ENCODE measurements around the gene MYDGF. TPM values are rescaled to one million over a fixed set of nuclear protein-coding genes. Genes with fewer than 3 reads are reported as not detected.
A peak's percentile ranks its signal among the peaks of the same experiment; 100 is the strongest.

MYDGF gene
- total and polyA plus RNA-seq, 9 of the 15 experiments (the other 6 are each of a cell fraction or from before 2014, with no cell fraction given), result 4.2 to 141 (median 82.1) TPM

DNA sequence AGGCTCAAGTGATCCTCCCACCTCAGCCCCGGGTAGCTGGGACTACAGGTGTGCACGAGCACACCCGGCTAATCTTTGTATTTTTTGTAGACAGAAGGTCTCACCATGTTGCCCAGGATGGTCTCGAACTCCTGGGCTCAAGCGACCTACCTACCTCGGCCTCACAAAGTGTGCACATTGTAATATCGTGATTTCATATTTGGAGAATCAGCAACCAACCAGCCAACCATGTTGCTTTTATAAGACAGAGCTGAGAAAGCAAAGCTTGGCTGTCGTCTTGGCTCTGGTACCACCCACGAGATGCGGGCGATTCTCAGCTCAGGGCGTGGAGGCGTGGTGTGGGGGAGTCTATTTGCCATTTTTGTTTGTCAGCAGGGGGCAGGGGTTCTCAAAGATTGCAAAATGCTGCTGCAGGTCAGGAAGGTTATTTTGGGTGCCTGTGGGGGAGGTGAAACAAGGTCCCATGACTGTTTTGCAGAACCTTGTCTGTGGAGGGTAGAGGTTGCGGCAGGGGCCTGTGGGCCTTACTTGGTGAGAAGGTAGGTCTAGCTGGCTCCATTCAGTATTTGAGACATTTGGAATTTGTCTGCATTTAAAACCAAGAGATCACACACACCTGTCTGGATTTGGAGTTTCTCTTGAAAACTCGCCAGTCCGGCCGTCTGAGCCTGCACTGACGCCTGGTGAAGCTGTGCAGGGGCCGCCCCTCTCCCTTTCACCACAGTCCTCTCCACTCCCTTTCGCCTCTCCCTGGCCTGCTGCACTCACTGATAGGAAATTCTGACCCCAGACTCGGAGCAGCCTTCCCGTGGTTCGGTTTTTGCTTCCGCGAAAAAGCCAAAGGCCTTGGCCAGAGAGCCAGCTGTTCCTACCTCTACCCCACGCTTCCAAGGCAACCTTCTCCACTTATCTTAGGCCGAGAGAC, 15.4 kb downstream of the MYDGF start (continued):
- TF ChIP-seq, protein P1, sequence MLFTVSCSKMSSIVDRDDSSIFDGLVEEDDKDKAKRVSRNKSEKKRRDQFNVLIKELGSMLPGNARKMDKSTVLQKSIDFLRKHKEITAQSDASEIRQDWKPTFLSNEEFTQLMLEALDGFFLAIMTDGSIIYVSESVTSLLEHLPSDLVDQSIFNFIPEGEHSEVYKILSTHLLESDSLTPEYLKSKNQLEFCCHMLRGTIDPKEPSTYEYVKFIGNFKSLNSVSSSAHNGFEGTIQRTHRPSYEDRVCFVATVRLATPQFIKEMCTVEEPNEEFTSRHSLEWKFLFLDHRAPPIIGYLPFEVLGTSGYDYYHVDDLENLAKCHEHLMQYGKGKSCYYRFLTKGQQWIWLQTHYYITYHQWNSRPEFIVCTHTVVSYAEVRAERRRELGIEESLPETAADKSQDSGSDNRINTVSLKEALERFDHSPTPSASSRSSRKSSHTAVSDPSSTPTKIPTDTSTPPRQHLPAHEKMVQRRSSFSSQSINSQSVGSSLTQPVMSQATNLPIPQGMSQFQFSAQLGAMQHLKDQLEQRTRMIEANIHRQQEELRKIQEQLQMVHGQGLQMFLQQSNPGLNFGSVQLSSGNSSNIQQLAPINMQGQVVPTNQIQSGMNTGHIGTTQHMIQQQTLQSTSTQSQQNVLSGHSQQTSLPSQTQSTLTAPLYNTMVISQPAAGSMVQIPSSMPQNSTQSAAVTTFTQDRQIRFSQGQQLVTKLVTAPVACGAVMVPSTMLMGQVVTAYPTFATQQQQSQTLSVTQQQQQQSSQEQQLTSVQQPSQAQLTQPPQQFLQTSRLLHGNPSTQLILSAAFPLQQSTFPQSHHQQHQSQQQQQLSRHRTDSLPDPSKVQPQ (CRISPR knock-in tag; IDR thresholded peaks at IDR 0.05; ENCODE audit: borderline replicate concordance), result no peak
- TF ChIP-seq PTBP1 (IDR thresholded peaks at IDR 0.05; ENCODE audit: low read depth, low read length) (no peak), EWSR1 (IDR thresholded peaks at IDR 0.05; ENCODE audit: borderline replicate concordance, low read depth, partially characterized antibody) (no peak), OTX1 (CRISPR knock-in tag; IDR thresholded peaks at IDR 0.05) (0 out of 2 replicates have a peak, but pooled peaks have one; percentile 33), PHF21A (IDR thresholded peaks at IDR 0.05; ENCODE audit: borderline replicate concordance, low read depth) (no peak), ZNF431 (CRISPR knock-in tag; IDR thresholded peaks at IDR 0.05) (no peak), JUND (IDR thresholded peaks at IDR 0.05; ENCODE audit: borderline replicate concordance, low read depth, low read length) (peak; percentile 48), JUND (tag; IDR thresholded peaks at IDR 0.05; ENCODE audit: borderline replicate concordance, low read depth, low read length) (no peak), CBFB (CRISPR knock-in tag; IDR thresholded peaks at IDR 0.05) (no peak), RNF2 (IDR thresholded peaks at IDR 0.05) (peak; percentile 51; the same call in 1 of the 2 replicates), MCM2 (IDR thresholded peaks at IDR 0.05; ENCODE audit: low read depth) (no peak), RBM25 (IDR thresholded peaks at IDR 0.05; ENCODE audit: low read depth, low read length, severe bottlenecking) (peak; percentile 52), HIVEP1 (CRISPR knock-in tag; IDR thresholded peaks at IDR 0.05) (no peak), RCOR1 (IDR thresholded peaks at IDR 0.05; ENCODE audit: borderline replicate concordance in 1 of 2, low read depth in 2 of 2, low read length in 2 of 2) (peak in 1 of 2 experiments; percentile 59; a peak in 2 of 4 replicates), ZNF668 (CRISPR knock-in tag; IDR thresholded peaks at IDR 0.05) (no peak), ZNF75A (CRISPR knock-in tag; IDR thresholded peaks at IDR 0.05) (no peak), NUFIP1 (IDR thresholded peaks at IDR 0.05; ENCODE audit: partially characterized antibody) (no peak), NCOR1 (IDR thresholded peaks at IDR 0.05) (peak; percentile 52), DPF2 (IDR thresholded peaks at IDR 0.05) (0 out of 2 replicates have a peak, but pooled peaks have one; percentile 33), TCF3 (CRISPR knock-in tag; IDR thresholded peaks at IDR 0.05) (no peak), ZBED1 (IDR thresholded peaks at IDR 0.05) (no peak)
- TF ChIP-seq, protein P2, sequence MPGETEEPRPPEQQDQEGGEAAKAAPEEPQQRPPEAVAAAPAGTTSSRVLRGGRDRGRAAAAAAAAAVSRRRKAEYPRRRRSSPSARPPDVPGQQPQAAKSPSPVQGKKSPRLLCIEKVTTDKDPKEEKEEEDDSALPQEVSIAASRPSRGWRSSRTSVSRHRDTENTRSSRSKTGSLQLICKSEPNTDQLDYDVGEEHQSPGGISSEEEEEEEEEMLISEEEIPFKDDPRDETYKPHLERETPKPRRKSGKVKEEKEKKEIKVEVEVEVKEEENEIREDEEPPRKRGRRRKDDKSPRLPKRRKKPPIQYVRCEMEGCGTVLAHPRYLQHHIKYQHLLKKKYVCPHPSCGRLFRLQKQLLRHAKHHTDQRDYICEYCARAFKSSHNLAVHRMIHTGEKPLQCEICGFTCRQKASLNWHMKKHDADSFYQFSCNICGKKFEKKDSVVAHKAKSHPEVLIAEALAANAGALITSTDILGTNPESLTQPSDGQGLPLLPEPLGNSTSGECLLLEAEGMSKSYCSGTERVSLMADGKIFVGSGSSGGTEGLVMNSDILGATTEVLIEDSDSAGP (CRISPR knock-in tag; IDR thresholded peaks at IDR 0.05), result no peak
- TF ChIP-seq, protein P3, sequence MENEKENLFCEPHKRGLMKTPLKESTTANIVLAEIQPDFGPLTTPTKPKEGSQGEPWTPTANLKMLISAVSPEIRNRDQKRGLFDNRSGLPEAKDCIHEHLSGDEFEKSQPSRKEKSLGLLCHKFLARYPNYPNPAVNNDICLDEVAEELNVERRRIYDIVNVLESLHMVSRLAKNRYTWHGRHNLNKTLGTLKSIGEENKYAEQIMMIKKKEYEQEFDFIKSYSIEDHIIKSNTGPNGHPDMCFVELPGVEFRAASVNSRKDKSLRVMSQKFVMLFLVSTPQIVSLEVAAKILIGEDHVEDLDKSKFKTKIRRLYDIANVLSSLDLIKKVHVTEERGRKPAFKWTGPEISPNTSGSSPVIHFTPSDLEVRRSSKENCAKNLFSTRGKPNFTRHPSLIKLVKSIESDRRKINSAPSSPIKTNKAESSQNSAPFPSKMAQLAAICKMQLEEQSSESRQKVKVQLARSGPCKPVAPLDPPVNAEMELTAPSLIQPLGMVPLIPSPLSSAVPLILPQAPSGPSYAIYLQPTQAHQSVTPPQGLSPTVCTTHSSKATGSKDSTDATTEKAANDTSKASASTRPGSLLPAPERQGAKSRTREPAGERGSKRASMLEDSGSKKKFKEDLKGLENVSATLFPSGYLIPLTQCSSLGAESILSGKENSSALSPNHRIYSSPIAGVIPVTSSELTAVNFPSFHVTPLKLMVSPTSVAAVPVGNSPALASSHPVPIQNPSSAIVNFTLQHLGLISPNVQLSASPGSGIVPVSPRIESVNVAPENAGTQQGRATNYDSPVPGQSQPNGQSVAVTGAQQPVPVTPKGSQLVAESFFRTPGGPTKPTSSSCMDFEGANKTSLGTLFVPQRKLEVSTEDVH (IDR thresholded peaks at IDR 0.05; ENCODE audit: low read depth, partially characterized antibody), result no peak

Measured in K562 (cell line).